ENCODE data around the gene MYO7A. TPM values are rescaled to one million over a fixed set of nuclear protein-coding genes. Genes with fewer than 3 reads are reported as not detected.

The MYO7A gene
- total RNA-seq, 1 experiment from 2014 or later, result 3.5 TPM

DNA sequence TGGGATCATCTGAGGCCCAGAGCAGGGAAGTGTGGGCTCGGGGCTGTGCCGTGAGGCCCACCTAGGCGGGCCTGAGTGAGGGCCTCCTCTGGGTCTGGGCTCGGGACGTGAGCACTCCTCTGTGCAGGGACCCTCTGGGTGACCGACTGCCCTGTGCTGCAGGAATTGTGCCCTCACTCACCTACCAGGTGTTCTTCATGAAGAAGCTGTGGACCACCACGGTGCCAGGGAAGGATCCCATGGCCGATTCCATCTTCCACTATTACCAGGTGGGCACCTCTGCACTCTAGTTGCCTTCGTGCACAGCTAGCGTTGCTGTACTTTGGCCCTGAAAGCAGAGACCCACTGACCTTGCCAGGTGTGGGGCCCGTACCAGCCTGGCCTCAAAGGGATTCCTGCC is 80.5 kb downstream of the MYO7A start:
- intact Hi-C loops (cut with micrococcal nuclease; ENCODE audit: unreplicated experiment), result no loop called here
- no peak overlapping the region for H2AFZ ChIP-seq
- no peak overlapping the region for H3K4me2 ChIP-seq
- no TSS peak for BruUV-seq (replicated peaks)
- TF ChIP-seq, protein P1, sequence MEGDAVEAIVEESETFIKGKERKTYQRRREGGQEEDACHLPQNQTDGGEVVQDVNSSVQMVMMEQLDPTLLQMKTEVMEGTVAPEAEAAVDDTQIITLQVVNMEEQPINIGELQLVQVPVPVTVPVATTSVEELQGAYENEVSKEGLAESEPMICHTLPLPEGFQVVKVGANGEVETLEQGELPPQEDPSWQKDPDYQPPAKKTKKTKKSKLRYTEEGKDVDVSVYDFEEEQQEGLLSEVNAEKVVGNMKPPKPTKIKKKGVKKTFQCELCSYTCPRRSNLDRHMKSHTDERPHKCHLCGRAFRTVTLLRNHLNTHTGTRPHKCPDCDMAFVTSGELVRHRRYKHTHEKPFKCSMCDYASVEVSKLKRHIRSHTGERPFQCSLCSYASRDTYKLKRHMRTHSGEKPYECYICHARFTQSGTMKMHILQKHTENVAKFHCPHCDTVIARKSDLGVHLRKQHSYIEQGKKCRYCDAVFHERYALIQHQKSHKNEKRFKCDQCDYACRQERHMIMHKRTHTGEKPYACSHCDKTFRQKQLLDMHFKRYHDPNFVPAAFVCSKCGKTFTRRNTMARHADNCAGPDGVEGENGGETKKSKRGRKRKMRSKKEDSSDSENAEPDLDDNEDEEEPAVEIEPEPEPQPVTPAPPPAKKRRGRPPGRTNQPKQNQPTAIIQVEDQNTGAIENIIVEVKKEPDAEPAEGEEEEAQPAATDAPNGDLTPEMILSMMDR (conservative IDR thresholded peaks at IDR 0.05), result no peak
- TF ChIP-seq EZH2 (IDR thresholded peaks at IDR 0.05; ENCODE audit: low read depth), result no peak
- ChIA-PET POLR2A (ENCODE audit: unreplicated experiment) (interaction anchor here (0.5 kb wide), 1 partner anchor 336 kb away, joined by 3 read pairs; no protein-coding TSS in a partner anchor), CTCF (no interaction called here)
- no peaks in the 10 kb centered on the region for H3K79me2 ChIP-seq (ENCODE audit: low read depth)
- H3K9me2 ChIP-seq (ENCODE audit: insufficient read depth), result no peaks in the 10 kb centered on the region
- no peaks in the 10 kb centered on the region for H3K36me3 ChIP-seq (ENCODE audit: low read depth)
- H4K20me1 ChIP-seq (ENCODE audit: insufficient read depth), result no peaks in the 10 kb centered on the region
- no peak for DNase-seq
- H3K4me3 ChIP-seq, result no peak overlapping the region
- no peak overlapping the region for H3K27ac ChIP-seq
- H3F3A ChIP-seq (ENCODE audit: insufficient read depth, low read depth), result no peaks in the 10 kb centered on the region; the same call in 1 of the 2 replicates
- 0 out of 2 replicates have a peak, but pooled peaks cover 9% of the 10 kb centered on the region for H3K27me3 ChIP-seq (ENCODE audit: insufficient read depth, low read depth)
- no peaks in the 10 kb centered on the region for H3K9me3 ChIP-seq (ENCODE audit: insufficient read depth, low read depth)
- no peaks in the 10 kb centered on the region for H3K4me1 ChIP-seq (replicated peaks; ENCODE audit: insufficient read depth)

DNA sequence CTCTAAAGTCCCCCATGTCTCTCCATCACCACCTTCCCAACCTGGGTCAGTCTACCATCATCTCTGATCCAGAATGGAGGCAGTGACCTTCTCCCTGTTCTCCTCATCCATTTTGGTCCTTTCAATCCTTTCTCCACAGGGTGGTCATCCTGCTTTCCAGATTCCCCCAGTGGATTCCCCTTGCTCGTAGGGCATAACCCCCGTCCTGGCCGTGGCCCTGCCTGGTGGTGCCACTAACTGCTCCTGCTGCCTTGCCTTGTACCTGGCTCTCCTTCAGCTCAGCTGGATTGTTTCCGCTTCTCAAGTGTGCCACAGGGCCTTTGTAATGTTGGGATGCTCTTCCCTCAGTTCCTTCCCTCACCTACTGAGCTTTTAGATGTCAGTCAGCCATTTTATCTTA is 81.6 kb downstream of the MYO7A start:
- no peaks in the 10 kb centered on the region for H3K4me1 ChIP-seq (replicated peaks; ENCODE audit: insufficient read depth)
- no peaks in the 10 kb centered on the region; the same call in 1 of the 2 replicates for H3F3A ChIP-seq (ENCODE audit: insufficient read depth, low read depth)
- no peaks in the 10 kb centered on the region for H3K36me3 ChIP-seq (ENCODE audit: low read depth)
- POLR2A ChIA-PET (ENCODE audit: unreplicated experiment), result no interaction called here
- H3K4me2 ChIP-seq, result no peak overlapping the region
- no peak overlapping the region for H2AFZ ChIP-seq
- CTCF ChIA-PET, result no interaction called here
- no peaks in the 10 kb centered on the region for H3K9me2 ChIP-seq (ENCODE audit: insufficient read depth)
- 0 out of 2 replicates have a peak, but pooled peaks cover 9% of the 10 kb centered on the region for H3K27me3 ChIP-seq (ENCODE audit: insufficient read depth, low read depth)
- H3K4me3 ChIP-seq, result no peak overlapping the region
- no peaks in the 10 kb centered on the region for H3K79me2 ChIP-seq (ENCODE audit: low read depth)
- DNase-seq, result no peak
- no peaks in the 10 kb centered on the region for H4K20me1 ChIP-seq (ENCODE audit: insufficient read depth)
- intact Hi-C loops (cut with micrococcal nuclease; ENCODE audit: unreplicated experiment), result no loop called here
- TF ChIP-seq, protein P1 (conservative IDR thresholded peaks at IDR 0.05), result no peak
- no peak for TF ChIP-seq EZH2 (IDR thresholded peaks at IDR 0.05; ENCODE audit: low read depth)
- no TSS peak for BruUV-seq (replicated peaks)
- H3K27ac ChIP-seq, result no peak overlapping the region
- H3K9me3 ChIP-seq (ENCODE audit: insufficient read depth, low read depth), result no peaks in the 10 kb centered on the region

DNA sequence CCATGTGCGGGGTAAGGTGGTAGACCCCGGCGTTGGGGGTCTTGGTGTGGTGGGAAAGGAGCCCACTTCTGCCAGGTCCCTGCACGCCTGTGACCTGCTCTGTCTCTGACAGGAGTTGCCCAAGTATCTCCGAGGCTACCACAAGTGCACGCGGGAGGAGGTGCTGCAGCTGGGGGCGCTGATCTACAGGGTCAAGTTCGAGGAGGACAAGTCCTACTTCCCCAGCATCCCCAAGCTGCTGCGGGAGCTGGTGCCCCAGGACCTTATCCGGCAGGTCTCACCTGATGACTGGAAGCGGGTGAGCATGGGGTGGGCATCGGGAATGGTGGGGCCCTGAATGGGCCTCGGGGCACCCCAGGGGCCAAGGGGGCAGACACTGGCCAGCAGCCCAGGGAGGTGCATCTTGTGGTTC is 83.0 kb downstream of the MYO7A start:
- H3K36me3 ChIP-seq (ENCODE audit: low read depth), result no peaks in the 10 kb centered on the region
- no peak overlapping the region for H3K27ac ChIP-seq
- intact Hi-C loops (cut with micrococcal nuclease; ENCODE audit: unreplicated experiment), result no loop called here
- H3K79me2 ChIP-seq (ENCODE audit: low read depth), result no peaks in the 10 kb centered on the region
- BruUV-seq (replicated peaks), result no TSS peak
- 0 out of 2 replicates have a peak, but pooled peaks cover 4% of the 10 kb centered on the region for H3K27me3 ChIP-seq (ENCODE audit: insufficient read depth, low read depth)
- H3K9me3 ChIP-seq (ENCODE audit: insufficient read depth, low read depth), result no peaks in the 10 kb centered on the region
- DNase-seq, result no peak
- POLR2A ChIA-PET (ENCODE audit: unreplicated experiment), result no interaction called here
- no peak overlapping the region for H2AFZ ChIP-seq
- H4K20me1 ChIP-seq (ENCODE audit: insufficient read depth), result no peaks in the 10 kb centered on the region
- H3K4me3 ChIP-seq, result no peak overlapping the region
- H3K4me1 ChIP-seq (replicated peaks; ENCODE audit: insufficient read depth), result no peaks in the 10 kb centered on the region
- H3F3A ChIP-seq (ENCODE audit: insufficient read depth, low read depth), result no peaks in the 10 kb centered on the region
- no peaks in the 10 kb centered on the region for H3K9me2 ChIP-seq (ENCODE audit: insufficient read depth)
- no peak overlapping the region for H3K4me2 ChIP-seq
- TF ChIP-seq EZH2 (IDR thresholded peaks at IDR 0.05; ENCODE audit: low read depth), result no peak
- TF ChIP-seq, protein P1 (conservative IDR thresholded peaks at IDR 0.05), result no peak
- CTCF ChIA-PET, result no interaction called here
